T-cell (primary cell): Measurements from ENCODE around the gene ELMOD1. TPM values are rescaled to one million over a fixed set of nuclear protein-coding genes. Genes with fewer than 3 reads are reported as not detected.

Source experiments
- ATAC-seq, 4 experiments: fragments of 200-7000 bp in 3 of 4; fragments of 150-1000 bp in 1 of 4; cut with Tn5 transposase; replicated peaks in 1 of 4; 1 replicate in 3 of 4; 2 replicates in 1 of 4; pipeline ENCODE4 v1.10.0; 2021; ENCODE audit warnings: moderate library complexity in 3 of 4, mild to moderate bottlenecking in 2 of 4, moderate number of reproducible peaks in 1 of 4
- CTCF ChIA-PET, 2 donors: fragments of 300-600 bp; sonication (Branson Sonifier 250); formaldehyde crosslinking; loops; one replicate each; lab custom pipeline; 2022; ENCODE audit warnings: antibody characterized with exemption in 2 of 2; lab: Charles Lee
- POLR2A ChIA-PET, 2 donors: fragments of 300-600 bp; sonication (Branson Sonifier 250); formaldehyde crosslinking; loops; one replicate each; lab custom pipeline; 2022; ENCODE audit warnings: antibody characterized with exemption in 2 of 2; lab: Charles Lee
- DNase-seq, 35 experiments: peaks; one replicate each; pipeline versions ENCODE4 v3.0.0 to v3.0.0-alpha.2; 2013 to 2023
- H3K27ac ChIP-seq: one replicate; pipeline ENCODE4 v1.5.1; 2013; ENCODE audit warnings: low read length
- H3K27me3 ChIP-seq, 2 experiments: replicated peaks in 1 of 2; 1 replicate in 1 of 2; 2 replicates in 1 of 2; pipeline versions ENCODE4 v1.6.1 to v1.7.0; 2013; ENCODE audit warnings: low read length in 1 of 2, mixed read lengths in 1 of 2; ENCODE audit not compliant: control insufficient read depth in 2 of 2, insufficient read depth in 2 of 2; ENCODE audit errors: extremely low read depth in 1 of 2
- H3K36me3 ChIP-seq, 2 donors: 1 replicate in 1 of 2; 2 replicates in 1 of 2; pipeline versions ENCODE4 v1.6.1 to v1.7.0; 2013; ENCODE audit warnings: low read length in 1 of 2; ENCODE audit not compliant: control insufficient read depth in 2 of 2, insufficient read depth in 1 of 2; ENCODE audit errors: extremely low read depth in 1 of 2
- H3K4me1 ChIP-seq, 2 experiments: 1 replicate in 1 of 2; 2 replicates in 1 of 2; pipeline versions ENCODE4 v1.6.1 to v1.7.0; 2013; ENCODE audit warnings: low read length in 2 of 2, mixed read lengths in 1 of 2; ENCODE audit not compliant: insufficient read depth in 2 of 2, control insufficient read depth in 1 of 2; ENCODE audit errors: extremely low read depth in 1 of 2
- H3K4me3 ChIP-seq, 2 donors: 1 replicate in 1 of 2; 2 replicates in 1 of 2; pipeline versions ENCODE4 v1.5.1 to v1.7.0; 2013; ENCODE audit warnings: mild to moderate bottlenecking in 2 of 2, low read length in 1 of 2, moderate library complexity in 1 of 2; ENCODE audit not compliant: control insufficient read depth in 1 of 2; ENCODE audit errors: extremely low read depth in 1 of 2
- H3K9me3 ChIP-seq: 2 replicates; pipeline ENCODE4 v1.7.0; 2013
- H3K27ac Mint-ChIP-seq, 2 donors: one replicate each; pipeline ENCODE4 v1.8.0; 2020 to 2021; ENCODE audit warnings: mild to moderate bottlenecking in 2 of 2, mixed read lengths in 2 of 2
- H3K27me3 Mint-ChIP-seq, 2 donors: one replicate each; pipeline ENCODE4 v1.8.0; 2021 to 2022; ENCODE audit warnings: mixed read lengths in 2 of 2
- H3K36me3 Mint-ChIP-seq: one replicate; pipeline ENCODE4 v1.8.0; 2021; ENCODE audit warnings: mixed read lengths
- H3K4me1 Mint-ChIP-seq, 3 donors: one replicate each; pipeline ENCODE4 v1.8.0; 2020 to 2022; ENCODE audit warnings: mixed read lengths in 3 of 3, mild to moderate bottlenecking in 1 of 3
- H3K4me3 Mint-ChIP-seq, 3 donors: one replicate each; pipeline ENCODE4 v1.8.0; 2020 to 2022; ENCODE audit warnings: mild to moderate bottlenecking in 3 of 3, mixed read lengths in 3 of 3, moderate library complexity in 3 of 3
- H3K9me3 Mint-ChIP-seq, 3 donors: one replicate each; pipeline ENCODE4 v1.8.0; 2020 to 2022; ENCODE audit warnings: mixed read lengths in 3 of 3
- WGBS: methylation state at CpG from one replicate; pipeline ENCODE4 v1.1.5; 2013; ENCODE audit warnings: missing lambda C conversion rate; ENCODE audit not compliant: insufficient coverage; 5-methylcytosine and 5-hydroxymethylcytosine counted together
- total RNA-seq, 35 experiments: library from RNA in 6 of 35; stranded (reverse) in 6 of 35; fragments of 120-200 nt in 1 of 35; gene quantifications; one replicate each; pipeline versions ENCODE4 v1.2.1 to v1.2.4 and lab custom pipeline; 2013 to 2026

Gene ELMOD1
- total RNA-seq, 5 donors from 2014 or later (not counting 1 experiment from before 2014, with no cell fraction given), result not detected

- H3K27ac Mint-ChIP-seq, result no peak overlapping the region
- ChIA-PET POLR2A (no interaction called here), CTCF (interaction anchor here in 1 of 2 donors (0.6 to 3.5 kb wide), 7 partner anchors 9 to 709 kb away, joined by 3 to 15 read pairs (median 4); no protein-coding TSS in a partner anchor)
- Histone ChIP-seq H3K36me3 (peaks cover 0 to 38% of the 10 kb centered on the region in 2 donors), H3K4me3 (no peak overlapping the region), H3K27ac (no peak overlapping the region), H3K4me1 (no peaks in the 10 kb centered on the region), H3K9me3 (no peaks in the 10 kb centered on the region), H3K27me3 (no peaks in the 10 kb centered on the region)
- H3K36me3 Mint-ChIP-seq, result peaks cover 48% of the 10 kb centered on the region
- WGBS, result no CpG with 5 or more reads among the region's 4 CpGs
- no peaks in the 10 kb centered on the region for H3K9me3 Mint-ChIP-seq
- DNase-seq (no peak), ATAC-seq (no peak)
- H3K4me1 Mint-ChIP-seq, result no peaks in the 10 kb centered on the region
- no peaks in the 10 kb centered on the region for H3K27me3 Mint-ChIP-seq
- H3K4me3 Mint-ChIP-seq, result no peak overlapping the region
Observed at GRCh38 chr11:107550304-107550703, 40.6 kb upstream of the ELMOD1 start.

DNA sequence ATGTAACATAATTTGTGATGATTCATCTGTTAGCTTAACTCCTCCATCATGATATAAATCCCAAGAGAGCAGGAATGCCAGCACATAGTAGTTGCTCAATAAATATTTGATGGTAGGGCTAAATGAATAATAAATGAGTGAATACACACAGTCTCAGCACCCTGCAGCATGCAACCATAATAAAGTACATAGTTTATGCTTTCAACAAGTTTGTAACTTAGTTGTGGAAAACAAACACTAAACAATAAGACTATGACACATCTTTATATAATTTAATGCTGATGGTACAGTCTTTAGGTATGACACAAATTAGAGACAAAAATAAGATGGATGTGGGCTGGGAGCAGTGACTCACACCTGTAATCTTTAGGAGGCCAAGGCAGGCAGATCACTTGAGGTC lies 29.3 kb upstream of the ELMOD1 start:
- ATAC-seq (no peak), DNase-seq (no peak)
- no peaks in the 10 kb centered on the region for H3K9me3 ChIP-seq
- Mint-ChIP-seq H3K27ac (no peak overlapping the region), H3K36me3 (peaks cover 9% of the 10 kb centered on the region), H3K9me3 (no peaks in the 10 kb centered on the region), H3K27me3 (no peaks in the 10 kb centered on the region), H3K4me1 (peaks cover 47 to 54% (median 53%) of the 10 kb centered on the region in 3 donors), H3K4me3 (no peak overlapping the region)
- H3K4me3 ChIP-seq, result no peak overlapping the region
- H3K4me1 ChIP-seq, result peaks cover 12 to 21% of the 10 kb centered on the region in 2 experiments
- no peak overlapping the region for H3K27ac ChIP-seq
- POLR2A ChIA-PET, result no interaction called here
- CTCF ChIA-PET, result interaction anchor here (0.7 to 1.4 kb wide), 3 partner anchors 11 to 104 kb away, joined by 3 to 6 read pairs (median 3); partner anchors contain the start of gene CWF19L2 (in 1 of the 2)
- H3K36me3 ChIP-seq, result peaks cover 0 to 18% of the 10 kb centered on the region in 2 donors
- H3K27me3 ChIP-seq, result no peaks in the 10 kb centered on the region

- DNase-seq (no peak), ATAC-seq (no peak)
- H3K36me3 ChIP-seq, result peaks cover 0 to 17% of the 10 kb centered on the region in 2 donors
- no peaks in the 10 kb centered on the region for H3K9me3 Mint-ChIP-seq
- no peak overlapping the region for H3K4me3 Mint-ChIP-seq
- H3K9me3 ChIP-seq, result no peaks in the 10 kb centered on the region
- peaks cover 9% of the 10 kb centered on the region for H3K36me3 Mint-ChIP-seq
- H3K4me1 Mint-ChIP-seq, result peaks cover 51 to 60% (median 57%) of the 10 kb centered on the region in 3 donors
- no peak overlapping the region for H3K4me3 ChIP-seq
- H3K27me3 Mint-ChIP-seq, result no peaks in the 10 kb centered on the region
- ChIA-PET CTCF (interaction anchor here (0.5 to 1.9 kb wide), 19 partner anchors 9 to 1486 kb away, joined by 3 to 11 read pairs (median 3); partner anchors contain the start of genes AASDHPPT (in 1 of the 2) and KBTBD3 (in 1 of the 2)), POLR2A (no interaction called here)
- peaks cover 12 to 21% of the 10 kb centered on the region in 2 experiments for H3K4me1 ChIP-seq
- 44% methylated on average over 3 of the region's 4 CpGs for WGBS
- no peak overlapping the region for H3K27ac ChIP-seq
- no peaks in the 10 kb centered on the region for H3K27me3 ChIP-seq
- peak overlapping the region in 1 of 2 donors; percentile 41 for H3K27ac Mint-ChIP-seq
Observed at GRCh38 chr11:107562647-107563208, 28.2 kb upstream of the ELMOD1 start.

DNA sequence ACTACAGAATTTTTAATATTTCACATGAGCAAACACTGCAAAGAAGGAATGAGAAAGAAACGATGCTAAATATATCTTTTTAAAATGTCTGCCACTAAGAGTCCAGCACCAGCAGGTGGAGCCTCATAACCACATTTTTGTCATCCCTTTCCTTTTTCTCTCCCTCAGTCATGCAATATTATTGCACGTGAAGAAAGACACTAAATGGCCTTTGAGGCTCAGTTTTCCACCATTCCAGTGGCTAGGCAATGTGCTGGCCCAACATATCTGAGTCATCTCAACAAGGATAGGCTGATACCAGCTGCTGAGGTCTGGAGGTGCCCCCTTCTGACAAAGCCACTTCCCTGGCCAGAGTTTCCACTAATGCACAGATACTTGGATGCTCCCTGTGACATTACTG lies 27.2 kb upstream of the ELMOD1 start:
- WGBS, result 0% methylated on average over 2 of the region's 2 CpGs
- ATAC-seq (no peak), DNase-seq (peak in 26 of 35 experiments; percentile 2 to 67 (median 26))
- H3K4me3 Mint-ChIP-seq, result peak overlapping the region; percentile 23 to 86 (median 34)
- H3K36me3 Mint-ChIP-seq, result peaks cover 9% of the 10 kb centered on the region
- H3K9me3 Mint-ChIP-seq, result no peaks in the 10 kb centered on the region
- CTCF ChIA-PET, result interaction anchor here (0.7 to 1.9 kb wide), 18 partner anchors 8 to 1487 kb away, joined by 3 to 11 read pairs (median 4); partner anchors contain the start of genes AASDHPPT (in 1 of the 2), DDX10 (in 1 of the 2) and KBTBD3 (in 1 of the 2)
- no peaks in the 10 kb centered on the region for H3K9me3 ChIP-seq
- H3K27me3 ChIP-seq, result no peaks in the 10 kb centered on the region
- POLR2A ChIA-PET, result no interaction called here
- H3K27ac Mint-ChIP-seq, result peak overlapping the region in 1 of 2 donors; percentile 63
- H3K36me3 ChIP-seq, result peaks cover 0 to 14% of the 10 kb centered on the region in 2 donors
- no peak overlapping the region for H3K4me3 ChIP-seq
- peaks cover 51 to 61% (median 57%) of the 10 kb centered on the region in 3 donors for H3K4me1 Mint-ChIP-seq
- H3K27me3 Mint-ChIP-seq, result no peaks in the 10 kb centered on the region
- H3K27ac ChIP-seq, result no peak overlapping the region
- H3K4me1 ChIP-seq, result peaks cover 12 to 21% of the 10 kb centered on the region in 2 experiments

GRCh38 chr11:107564877-107565218 lies 26.1 kb upstream of the ELMOD1 start:
- 21% methylated on average over 2 of the region's 6 CpGs for WGBS
- ChIA-PET CTCF (interaction anchor here (0.7 to 1.0 kb wide), 3 partner anchors 12 to 127 kb away, joined by 3 to 6 read pairs (median 3); no protein-coding TSS in a partner anchor), POLR2A (no interaction called here)
- ATAC-seq, result no peak
- H3K4me1 ChIP-seq, result peaks cover 12 to 21% of the 10 kb centered on the region in 2 experiments
- H3K4me3 Mint-ChIP-seq, result peak overlapping the region; percentile 86 to 96 (median 91)
- peak overlapping the region; percentile 64 to 93 for H3K4me3 ChIP-seq
- H3K4me1 Mint-ChIP-seq, result peaks cover 51 to 61% (median 51%) of the 10 kb centered on the region in 3 donors
- H3K9me3 ChIP-seq, result no peaks in the 10 kb centered on the region
- no peaks in the 10 kb centered on the region for H3K9me3 Mint-ChIP-seq
- no peak for DNase-seq
- peak overlapping the region; percentile 94 for H3K27ac Mint-ChIP-seq
- peak overlapping the region; percentile 73 for H3K27ac ChIP-seq
- no peaks in the 10 kb centered on the region for H3K27me3 ChIP-seq
- no peaks in the 10 kb centered on the region for H3K27me3 Mint-ChIP-seq
- peaks cover 3% of the 10 kb centered on the region for H3K36me3 Mint-ChIP-seq
- peaks cover 0 to 3% of the 10 kb centered on the region in 2 donors for H3K36me3 ChIP-seq

- H3K4me1 Mint-ChIP-seq, result peaks cover 51 to 59% (median 51%) of the 10 kb centered on the region in 3 donors
- peak; percentile 55 to 87 (median 78) for DNase-seq
- no peaks in the 10 kb centered on the region for H3K27me3 Mint-ChIP-seq
- 0% methylated on average over 29 of the region's 32 CpGs for WGBS
- ChIA-PET POLR2A (no interaction called here), CTCF (interaction anchor here (1.0 to 1.2 kb wide), 2 partner anchors 24 to 124 kb away, joined by 3 to 6 read pairs; no protein-coding TSS in a partner anchor)
- Histone ChIP-seq H3K27ac (peak within 1 kb of the TSS; percentile 73), H3K27me3 (peaks cover 0 to 2% of the 10 kb centered on the region in 2 experiments), H3K9me3 (no peaks in the 10 kb centered on the region), H3K36me3 (no peaks in the 10 kb centered on the region), H3K4me3 (peak within 1 kb of the TSS; percentile 64 to 93), H3K4me1 (peaks cover 12 to 21% of the 10 kb centered on the region in 2 experiments)
- peaks cover 3% of the 10 kb centered on the region for H3K36me3 Mint-ChIP-seq
- peak within 1 kb of the TSS; percentile 86 to 96 (median 91) for H3K4me3 Mint-ChIP-seq
- no peaks in the 10 kb centered on the region for H3K9me3 Mint-ChIP-seq
- peak within 1 kb of the TSS; percentile 94 for H3K27ac Mint-ChIP-seq
- peak; percentile 96 to 99 (median 98) for ATAC-seq
Observed at GRCh38 chr11:107565219-107565937, 25.6 kb upstream of the ELMOD1 start, which contains the start of gene ALKBH8. TSS of gene ALKBH8 (minus strand) at chr11:107565735. CDS start at chr11:107560893, 4,842 bp downstream.
